SIG-M5 treated with dmso at 0.1 percent for 504 hours (cell line): ENCODE data around the gene BHLHA9.
"Not testable (repeated sequence)": the region's sequence is repeated elsewhere in the genome, so short reads cannot be mapped to it uniquely, and the experiment has no call there.

ENCODE experiments used
- DNase-seq: peaks from one replicate; lab custom pipeline; 2025; ENCODE audit not compliant: unreplicated experiment; lab: John Stamatoyannopoulos, UW

Gene BHLHA9

GRCh38 chr17:1299552-1300370 lies 29.5 kb downstream of the BHLHA9 start:
- no peak for DNase-seq

- no peak for DNase-seq
Observed at GRCh38 chr17:1300371-1300905, 30.2 kb downstream of the BHLHA9 start.

GRCh38 chr17:1301546-1301945 lies 31.3 kb downstream of the BHLHA9 start:
- DNase-seq = no peak

GRCh38 chr17:1302761-1303160 lies 32.5 kb downstream of the BHLHA9 start:
- no peak for DNase-seq

- no peak for DNase-seq
Observed at GRCh38 chr17:1304522-1304921, 34.3 kb downstream of the BHLHA9 start.

GRCh38 chr17:1304962-1305563 lies 34.8 kb downstream of the BHLHA9 start:
- no peak for DNase-seq

- DNase-seq = not testable (repeated sequence)
Observed at GRCh38 chr17:1307829-1308228, 37.6 kb downstream of the BHLHA9 start.

- no peak for DNase-seq
Observed at GRCh38 chr17:1312261-1312870, 42.1 kb downstream of the BHLHA9 start.

- DNase-seq = no peak
Observed at GRCh38 chr17:1313270-1314005, 43.2 kb downstream of the BHLHA9 start.

GRCh38 chr17:1315409-1315808 lies 45.2 kb downstream of the BHLHA9 start:
- DNase-seq = no peak

GRCh38 chr17:1315891-1316403 lies 45.7 kb downstream of the BHLHA9 start:
- DNase-seq = no peak
